NCI-H2196 (cell line): ENCODE measurements around the gene TP53I13.

Experiments used
- DNase-seq: peaks from one replicate; lab custom pipeline; 2025; ENCODE audit not compliant: unreplicated experiment; lab: John Stamatoyannopoulos, UW

TP53I13 gene

DNA sequence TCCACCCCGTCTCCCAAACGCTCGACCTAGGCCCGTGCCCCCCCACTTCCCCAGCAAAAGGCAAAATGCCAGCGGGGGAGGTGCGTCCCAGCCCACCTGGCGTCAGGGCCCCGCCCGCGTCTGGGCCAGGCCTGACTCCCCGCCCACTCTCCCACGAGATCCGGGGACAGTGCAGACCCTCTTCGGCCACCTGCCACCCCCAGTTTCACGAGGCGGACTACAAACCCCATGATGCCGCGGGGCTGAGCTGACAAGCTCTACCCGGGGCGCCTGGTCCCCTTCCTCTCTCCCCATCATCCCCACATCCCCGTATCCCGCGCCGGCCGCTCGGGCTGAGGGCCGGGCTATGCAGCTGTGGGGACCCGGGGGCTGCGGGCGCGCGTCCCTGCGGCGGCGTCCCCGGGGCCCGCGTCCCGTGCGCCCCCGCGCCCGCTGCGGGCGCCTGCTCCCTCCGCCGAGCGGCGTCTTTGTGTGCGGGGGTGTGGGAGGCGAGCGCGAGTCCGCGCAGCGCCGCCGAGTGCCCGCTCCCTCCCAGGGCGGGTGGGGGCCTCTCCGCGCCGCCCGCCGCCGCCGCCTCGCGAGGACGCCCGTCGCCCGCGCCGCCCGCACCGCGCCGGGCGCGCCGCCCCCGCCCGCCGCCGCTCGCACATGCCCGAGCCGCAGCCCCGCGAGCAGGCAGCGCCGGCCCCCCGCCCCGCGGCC lies 24.5 kb downstream of the TP53I13 start, which contains the start of gene ANKRD13B:
Gene ANKRD13B (plus strand): TSS at position 283 of the 702 bp plus-strand sequence. CDS start 490 bp downstream, outside the sequence.
- DNase-seq = peak; percentile 57

DNA sequence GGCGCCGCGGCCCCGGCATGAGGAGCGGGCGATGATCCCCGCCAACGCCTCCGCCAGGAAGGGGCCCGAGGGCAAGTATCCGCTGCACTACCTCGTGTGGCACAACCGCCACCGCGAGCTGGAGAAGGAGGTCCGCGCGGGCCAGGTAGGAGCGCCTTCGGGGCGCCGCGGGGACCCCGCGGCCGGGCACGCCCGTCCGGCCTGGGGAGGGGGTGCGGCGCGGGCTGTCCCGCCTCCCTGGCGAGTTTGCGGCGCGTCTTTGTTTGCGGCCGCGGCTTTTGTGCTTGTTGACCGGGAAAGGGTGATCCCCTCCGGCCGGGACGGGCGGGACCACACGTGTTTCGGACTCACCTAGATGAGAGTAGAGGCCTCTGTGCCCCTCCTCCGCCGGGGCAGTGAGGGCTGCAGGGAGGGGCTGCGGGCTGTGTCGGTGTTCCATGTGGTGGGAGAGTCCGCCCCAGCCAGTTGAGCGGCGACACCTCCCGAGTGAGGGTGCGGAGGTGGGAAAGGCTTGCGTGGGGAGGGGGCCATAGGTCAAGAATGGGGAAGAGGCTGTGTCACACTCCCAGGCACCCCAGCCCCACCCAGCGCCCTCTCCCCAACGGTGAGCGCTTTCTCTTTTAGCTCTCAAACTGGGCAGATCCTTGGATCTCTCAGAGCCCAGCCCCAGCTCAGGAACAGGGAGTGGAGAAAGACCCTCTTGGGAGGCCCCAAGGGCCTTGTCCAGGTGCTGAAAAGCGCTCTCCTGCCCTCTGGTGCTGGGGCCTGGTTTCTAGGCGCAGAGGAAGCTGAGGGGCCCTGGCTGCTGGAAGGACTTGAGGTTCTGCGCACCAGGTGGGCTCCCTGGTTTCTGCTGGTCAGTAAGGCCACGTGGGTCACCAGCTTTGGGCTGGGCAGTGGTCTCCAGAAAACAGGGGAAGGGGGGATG lies 25.4 kb downstream of the TP53I13 start:
- DNase-seq = no peak

DNA sequence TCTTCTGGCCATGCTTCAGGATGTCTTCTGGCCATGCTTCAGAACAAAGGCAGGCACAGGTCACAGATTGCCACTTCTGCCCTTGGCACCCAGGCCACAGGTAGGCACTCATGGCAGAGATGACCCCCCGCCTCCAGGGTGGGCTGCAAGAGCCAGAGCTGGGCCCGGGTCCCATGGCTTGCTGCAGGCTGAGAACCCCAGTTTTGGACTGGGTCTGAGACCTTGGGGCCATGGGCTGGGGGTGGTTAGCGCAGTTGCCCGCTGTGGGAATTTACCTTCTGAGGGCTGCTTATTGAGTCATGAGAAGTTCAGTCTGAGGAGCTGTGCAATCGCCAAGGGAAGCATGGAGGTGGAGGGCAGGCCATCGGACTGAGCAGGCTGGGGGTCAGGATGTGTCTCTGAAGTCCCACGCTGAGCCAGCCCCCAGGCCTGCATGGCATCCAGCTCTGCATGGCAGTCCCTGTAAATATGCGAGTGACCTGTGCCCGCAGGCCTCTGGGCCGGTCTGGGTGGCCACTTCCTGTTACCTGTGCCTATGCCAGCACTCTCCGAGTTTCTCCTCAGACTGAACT lies 26.1 kb downstream of the TP53I13 start:
- no peak for DNase-seq

DNA sequence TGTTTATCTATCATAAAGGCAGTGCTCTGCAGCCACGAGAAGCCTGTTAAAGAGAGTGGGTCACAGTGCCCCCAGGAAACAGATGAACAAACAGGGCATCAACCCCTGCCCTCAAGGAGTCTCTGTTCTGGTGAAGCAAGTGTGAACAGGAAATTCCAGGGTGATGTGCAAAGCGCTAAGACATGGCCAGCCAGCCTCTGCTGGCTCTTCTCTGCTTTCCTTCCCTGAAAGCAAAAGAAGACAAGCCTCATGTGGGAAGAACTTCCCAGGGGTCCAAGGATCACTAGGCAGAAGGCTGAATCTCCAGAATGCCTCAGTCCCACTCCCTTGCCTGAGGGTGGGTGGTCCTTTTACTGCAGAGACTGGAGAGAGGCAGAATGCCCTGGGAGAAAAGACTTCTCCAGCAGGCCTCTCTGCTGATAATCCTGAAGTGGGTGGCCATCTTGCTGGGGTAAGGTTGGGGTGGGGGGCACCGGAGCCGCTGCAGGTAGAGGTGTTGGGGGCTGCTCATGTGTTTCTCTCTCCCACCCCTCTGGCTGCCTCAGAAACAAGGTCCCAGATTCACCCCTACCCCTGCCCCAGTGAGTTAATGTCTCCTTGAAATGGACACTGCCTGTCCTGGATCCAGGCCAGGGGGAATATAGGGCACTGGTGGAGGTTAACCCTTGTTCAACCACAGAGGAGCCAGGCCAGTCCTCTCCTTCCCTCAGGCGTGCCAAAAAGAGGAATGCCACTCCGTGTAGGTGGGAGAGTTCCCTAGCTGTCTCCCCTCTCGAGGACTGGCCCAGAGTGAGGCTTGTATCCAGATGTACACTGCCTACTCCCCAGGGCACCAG lies 26.8 kb downstream of the TP53I13 start:
- DNase-seq = no peak

DNA sequence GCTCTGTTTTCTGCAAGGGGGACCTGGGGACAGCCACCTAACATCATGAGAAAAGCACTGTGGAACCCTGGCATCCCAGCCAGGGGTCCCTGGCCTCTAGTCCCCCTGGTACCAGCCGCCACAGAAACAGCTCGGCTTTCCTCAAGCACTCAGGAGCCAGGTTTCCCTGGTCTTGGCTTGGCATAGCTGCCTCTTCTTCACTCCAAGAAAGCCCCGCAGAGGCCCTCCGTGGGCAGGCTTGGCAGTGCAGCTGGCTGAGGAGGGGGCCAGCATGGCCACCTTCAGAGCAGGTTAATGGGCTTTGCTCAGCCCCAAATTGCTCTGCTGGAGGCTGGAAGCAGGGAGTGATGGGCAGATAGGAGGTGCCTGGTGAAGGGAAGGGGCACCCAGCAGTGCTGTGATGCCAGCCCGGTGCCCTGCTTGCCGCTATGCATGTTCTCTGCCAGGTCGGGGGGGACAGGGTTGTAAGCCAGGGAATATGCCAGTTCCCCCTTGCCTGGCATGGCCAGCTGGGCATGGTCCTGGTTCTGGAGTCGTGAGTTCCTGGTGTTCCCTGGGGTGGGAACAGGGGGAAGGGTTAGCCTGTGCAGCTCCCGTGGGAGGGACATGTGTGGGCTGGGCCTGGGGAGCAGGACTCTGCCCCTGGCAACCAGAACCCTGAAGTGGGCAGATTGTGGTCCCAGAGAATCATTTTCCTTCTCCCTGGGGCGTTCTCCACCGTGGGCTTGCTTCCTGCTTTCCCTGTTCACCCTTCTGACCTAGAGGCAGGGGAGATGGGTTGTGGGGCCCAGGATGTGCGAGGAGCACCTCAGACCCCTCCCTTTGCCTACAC lies 27.7 kb downstream of the TP53I13 start:
- no peak for DNase-seq

DNA sequence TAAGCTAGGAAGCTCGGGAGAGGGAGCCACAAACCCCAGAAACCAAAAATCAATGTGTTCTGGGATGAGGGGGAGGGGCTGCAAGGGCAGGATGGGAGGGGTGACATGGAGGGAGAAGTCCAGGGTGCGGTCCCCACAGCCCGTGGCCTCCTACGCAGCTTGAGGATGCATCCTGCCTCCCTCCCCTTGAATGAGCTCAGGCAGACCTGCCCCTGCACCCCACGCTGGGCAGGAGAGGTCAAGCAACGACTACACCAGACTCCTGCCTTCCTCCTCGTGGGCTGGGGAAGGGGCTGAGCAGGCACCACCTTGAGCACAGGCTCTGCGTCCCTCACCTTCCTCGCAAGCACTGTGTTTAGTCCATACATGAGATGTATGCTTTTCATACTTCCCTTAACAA lies 28.3 kb downstream of the TP53I13 start:
- no peak for DNase-seq

DNA sequence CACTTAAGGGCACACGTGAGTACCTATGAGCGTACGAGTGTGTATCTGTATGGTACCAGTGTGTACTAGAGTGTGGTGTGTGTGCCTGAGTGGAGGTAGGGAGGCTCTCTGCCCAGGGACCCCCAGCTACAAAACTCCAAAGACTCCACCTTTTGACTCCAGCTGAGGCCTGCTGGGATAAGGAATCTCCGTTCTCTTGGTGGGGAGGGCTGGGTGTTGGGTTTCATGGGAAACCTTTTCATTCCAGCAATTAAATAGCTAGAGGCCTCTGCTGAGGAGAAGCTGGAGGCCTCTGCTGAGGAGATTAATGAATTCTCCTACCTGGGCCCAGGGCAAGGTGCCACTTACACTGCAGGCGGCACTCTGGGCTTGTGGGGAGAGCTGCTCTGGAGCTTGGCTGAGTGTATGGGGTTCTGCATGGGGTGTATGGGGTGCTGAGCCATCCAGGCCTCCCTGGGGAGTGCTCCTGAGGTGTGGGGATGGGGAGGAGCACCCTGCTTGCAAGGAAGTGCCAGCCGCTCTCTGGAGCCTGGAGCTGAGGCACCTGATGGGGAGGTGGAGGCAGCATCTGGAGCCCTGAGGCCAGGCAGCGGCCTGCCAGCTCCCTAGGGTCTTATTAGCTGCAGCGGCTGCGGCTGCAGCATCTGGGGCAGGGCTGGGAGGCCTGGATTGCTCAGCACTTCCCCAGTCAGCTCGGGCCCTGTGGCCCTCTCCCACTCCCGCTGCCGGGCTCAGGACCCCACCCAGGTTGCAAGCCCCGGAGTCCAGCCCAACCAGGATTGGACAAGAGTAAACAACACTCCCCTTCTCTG lies 29.1 kb downstream of the TP53I13 start:
- DNase-seq = no peak

DNA sequence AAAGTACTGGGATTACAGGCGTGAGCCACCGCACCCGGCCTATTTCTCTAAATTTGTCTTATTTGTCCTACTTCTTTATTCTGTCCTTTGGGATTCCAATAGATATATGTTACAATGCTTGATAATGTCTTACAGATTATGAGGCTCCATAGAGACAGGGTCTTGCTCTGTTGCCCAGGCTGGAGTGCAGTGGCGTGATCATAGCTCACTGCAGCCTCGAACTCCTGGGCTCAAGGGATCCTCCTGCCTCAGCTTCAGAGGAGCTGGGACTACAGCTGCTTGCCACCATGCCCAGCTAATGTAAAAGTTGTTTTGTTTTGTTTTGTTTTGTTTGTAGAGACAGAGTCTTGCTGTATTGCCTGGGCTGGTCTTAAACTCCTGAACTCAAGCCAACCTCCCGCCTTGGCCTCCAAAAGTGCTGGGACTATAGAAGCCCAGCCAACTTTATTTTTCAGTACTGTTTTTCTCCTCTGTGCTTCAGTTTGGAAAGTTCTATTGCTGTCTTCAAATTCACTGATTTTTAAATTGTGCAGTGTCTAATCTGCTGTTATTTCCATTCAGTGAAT lies 34.7 kb downstream of the TP53I13 start:
- no peak for DNase-seq

DNA sequence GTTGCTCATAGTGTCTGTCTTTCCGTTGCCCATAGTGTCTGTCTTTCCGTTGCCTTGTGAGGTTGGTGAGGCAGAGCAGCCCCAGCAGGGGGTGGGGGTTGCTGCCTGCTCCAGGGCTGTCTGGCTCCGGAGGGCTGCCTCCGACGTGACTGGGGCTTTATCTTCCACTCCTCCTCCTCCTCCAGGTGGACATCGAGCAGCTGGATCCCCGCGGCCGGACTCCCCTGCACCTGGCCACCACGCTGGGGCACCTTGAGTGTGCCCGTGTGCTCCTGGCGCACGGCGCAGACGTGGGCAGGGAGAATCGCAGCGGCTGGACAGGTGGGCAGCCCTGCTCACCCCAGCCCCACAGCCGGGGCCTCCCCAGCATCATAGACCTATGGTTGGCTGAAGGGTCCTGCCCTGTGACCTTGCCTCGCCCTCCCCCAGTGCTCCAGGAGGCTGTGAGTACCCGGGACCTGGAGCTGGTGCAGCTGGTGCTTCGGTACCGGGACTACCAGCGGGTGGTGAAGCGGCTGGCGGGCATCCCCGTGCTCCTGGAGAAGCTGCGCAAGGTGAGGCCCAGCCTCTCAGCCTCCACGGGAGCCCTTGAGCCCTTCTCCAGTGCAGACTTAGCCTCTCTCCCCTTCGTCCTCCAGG lies 39.2 kb downstream of the TP53I13 start:
- DNase-seq = no peak

DNA sequence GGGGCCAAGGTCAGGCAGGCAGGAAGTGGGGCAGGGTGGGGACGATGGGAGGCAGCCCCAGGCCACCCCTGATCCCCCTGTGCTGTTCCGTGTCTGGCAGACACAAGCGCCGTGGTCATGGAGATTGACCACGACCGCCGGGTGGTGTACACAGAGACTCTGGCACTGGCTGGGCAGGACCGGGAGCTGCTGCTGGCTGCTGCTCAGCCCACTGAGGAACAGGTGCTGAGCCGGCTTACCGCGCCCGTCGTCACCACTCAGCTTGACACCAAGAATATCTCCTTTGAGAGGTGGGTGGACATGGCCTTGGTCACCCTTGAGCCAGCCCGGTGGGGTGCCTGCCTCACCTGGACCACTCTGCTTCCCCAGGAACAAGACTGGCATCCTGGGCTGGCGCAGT lies 40.5 kb downstream of the TP53I13 start:
- no peak for DNase-seq

DNA sequence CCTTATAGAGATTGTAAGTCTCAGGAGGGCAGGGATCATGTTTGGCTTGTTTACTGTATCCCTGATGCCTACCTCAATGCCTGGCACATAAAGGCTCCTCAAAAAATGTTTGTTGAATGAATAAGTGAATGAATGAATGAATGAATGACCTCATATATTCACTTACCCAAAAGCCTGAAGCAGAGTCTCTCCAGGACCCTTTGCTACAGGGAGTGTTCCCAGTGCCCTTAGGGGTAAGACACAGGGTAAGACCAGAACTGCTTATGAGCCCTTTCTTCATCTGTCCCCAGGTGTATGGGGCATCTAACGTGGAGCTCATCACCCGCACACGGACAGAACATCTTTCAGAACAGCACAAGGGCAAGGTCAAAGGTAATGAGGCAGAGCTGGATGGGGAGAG lies 41.9 kb downstream of the TP53I13 start:
- DNase-seq = no peak

DNA sequence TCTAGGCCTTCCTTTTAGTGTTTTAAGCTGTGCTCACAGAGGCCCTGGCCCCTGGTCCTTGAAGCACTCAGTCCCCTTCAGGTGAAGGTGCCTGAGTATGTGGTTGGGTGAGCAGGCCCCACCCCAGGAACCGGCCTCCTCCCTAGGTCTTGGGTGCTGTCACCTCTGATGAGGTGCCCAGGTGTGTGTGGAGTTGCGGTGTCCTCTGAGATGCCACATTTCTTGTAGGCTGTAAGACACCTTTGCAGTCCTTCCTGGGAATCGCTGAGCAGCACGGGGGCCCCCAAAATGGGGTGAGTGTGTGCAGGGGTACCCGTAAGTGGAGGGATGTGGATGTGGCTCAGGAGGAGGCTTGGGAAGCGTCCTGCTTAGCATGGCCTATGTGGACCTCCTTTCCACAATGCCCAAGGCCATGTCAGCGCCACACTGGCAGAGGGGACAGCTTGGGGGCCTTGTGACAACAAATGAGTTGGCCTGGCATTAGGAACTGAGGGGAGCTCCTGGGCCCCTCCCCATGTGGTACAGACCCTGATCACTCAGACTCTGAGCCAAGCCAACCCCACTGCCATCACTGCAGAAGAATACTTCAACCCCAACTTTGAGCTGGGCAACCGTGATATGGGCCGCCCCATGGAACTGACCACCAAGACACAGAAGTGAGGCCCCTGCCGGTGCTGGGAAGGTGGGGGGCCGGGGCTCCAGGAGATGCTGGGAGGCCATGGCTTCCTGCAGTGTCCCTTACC lies 43.0 kb downstream of the TP53I13 start:
- no peak for DNase-seq

DNA sequence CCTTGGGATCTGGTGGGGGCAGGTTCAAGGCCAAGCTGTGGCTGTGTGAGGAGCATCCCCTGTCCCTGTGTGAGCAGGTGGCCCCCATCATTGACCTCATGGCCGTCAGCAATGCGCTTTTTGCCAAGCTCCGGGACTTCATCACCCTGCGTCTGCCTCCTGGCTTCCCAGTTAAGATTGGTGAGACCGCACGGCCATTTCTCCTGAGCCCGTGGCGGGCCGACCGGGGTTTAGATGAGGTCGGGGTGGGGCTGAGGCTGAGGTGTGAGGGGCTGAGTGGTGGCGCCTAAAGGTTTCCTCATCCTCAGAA lies 43.5 kb downstream of the TP53I13 start:
- DNase-seq = no peak

DNA sequence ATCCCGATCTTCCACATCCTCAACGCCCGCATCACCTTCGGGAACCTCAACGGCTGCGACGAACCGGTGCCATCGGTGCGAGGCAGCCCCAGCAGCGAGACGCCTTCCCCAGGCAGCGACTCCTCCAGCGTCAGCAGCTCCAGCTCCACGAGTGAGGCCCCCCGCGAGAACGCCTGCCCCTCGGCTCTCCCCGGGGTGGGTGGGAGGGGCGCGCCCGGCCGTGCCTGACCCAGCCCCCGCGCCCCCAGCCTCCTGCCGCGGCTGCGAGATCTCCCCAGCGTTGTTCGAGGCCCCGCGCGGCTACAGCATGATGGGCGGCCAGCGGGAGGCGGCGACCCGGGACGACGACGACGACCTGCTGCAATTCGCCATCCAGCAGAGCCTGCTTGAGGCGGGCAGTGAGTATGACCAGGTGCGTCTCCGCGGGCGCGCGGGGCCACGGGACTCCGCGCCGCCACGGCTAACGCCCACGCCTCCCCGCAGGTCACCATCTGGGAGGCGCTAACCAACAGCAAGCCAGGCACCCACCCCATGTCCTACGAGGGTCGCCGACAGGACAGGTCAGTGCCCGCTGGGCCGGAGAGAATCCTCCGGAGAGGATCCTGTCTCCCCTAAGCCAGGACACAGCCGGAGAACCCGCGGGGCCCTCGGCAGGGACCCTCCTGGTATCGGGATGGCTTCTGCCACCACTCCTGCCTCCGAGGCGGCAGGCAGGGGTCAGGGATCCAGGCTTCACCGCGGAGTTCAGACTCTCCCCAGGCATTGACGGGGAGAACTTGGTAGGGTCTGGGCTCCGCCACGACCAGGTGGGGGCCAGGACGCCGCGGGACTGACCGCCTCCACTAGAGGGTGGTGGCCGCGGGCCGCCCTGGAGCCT lies 44.1 kb downstream of the TP53I13 start:
- no peak for DNase-seq

DNA sequence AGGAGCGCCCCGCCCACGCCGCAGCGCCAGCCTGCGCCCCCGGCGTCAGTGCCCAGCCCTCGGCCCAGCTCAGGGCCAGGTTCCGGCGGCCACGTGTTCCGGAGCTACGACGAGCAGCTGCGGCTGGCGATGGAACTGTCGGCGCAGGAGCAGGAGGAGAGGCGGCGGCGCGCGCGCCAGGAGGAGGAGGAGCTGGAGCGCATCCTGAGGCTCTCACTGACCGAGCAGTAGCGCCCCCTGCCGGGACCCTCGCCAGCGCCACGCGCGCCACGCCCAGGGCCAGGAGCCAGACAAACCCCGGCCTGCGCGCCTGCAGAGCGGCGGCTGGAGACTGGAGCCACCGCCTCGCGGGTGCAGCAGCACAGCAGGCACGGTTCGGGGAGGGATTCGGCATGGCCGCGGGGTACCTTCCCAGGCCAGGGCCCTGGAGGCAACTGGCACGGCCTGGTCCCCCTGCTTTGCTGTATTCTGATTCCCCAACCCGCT lies 44.9 kb downstream of the TP53I13 start:
- DNase-seq = no peak

DNA sequence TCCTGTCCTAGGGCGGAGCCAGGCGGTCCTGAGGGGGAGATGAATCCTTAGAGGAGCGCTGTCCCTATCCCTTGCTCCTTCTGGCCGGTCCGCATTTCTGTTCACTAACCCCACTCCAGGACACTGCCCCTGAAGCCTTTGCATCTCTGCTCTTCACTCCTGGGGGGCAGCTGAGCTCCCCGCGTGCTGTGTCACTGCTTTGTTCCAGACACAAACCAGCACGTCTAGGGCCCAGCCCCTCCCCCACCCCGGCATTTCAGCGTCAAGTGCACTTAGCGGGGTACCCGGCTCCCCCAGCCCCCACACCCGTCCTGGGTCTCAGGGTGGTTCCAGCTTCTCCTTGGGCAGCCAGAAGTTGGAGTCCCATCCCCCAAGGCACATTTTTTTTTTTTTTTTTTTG lies 45.4 kb downstream of the TP53I13 start:
- no peak for DNase-seq
